ENCODE measurements around the gene PAK3. TPM values are rescaled to one million over a fixed set of nuclear protein-coding genes. Genes with fewer than 3 reads are reported as not detected.

PAK3 gene
- total RNA-seq, 3 donors from 2014 or later, result 1.9 to 21.1 (median 7.5) TPM

GRCh38 chrX:111119341-111119740 lies 23.4 kb downstream of the PAK3 start:
- Histone ChIP-seq H3K4me1 (no peaks in the 10 kb centered on the region), H3K27me3 (peaks cover 0 to 55% of the 10 kb centered on the region in 2 donors), H3K36me3 (no peaks in the 10 kb centered on the region), H3K9me3 (no peaks in the 10 kb centered on the region), H3K4me3 (no peak overlapping the region), H3K27ac (no peak overlapping the region)
- TF ChIP-seq CTCF (IDR thresholded peaks at IDR 0.05), result no peak
- TF ChIP-seq POLR2AphosphoS5 (IDR thresholded peaks at IDR 0.05), result no peak
- no peak for TF ChIP-seq POLR2A (IDR thresholded peaks at IDR 0.05)
- no peak for DNase-seq (ENCODE audit: low spot score in 2 of 2)
- intact Hi-C loops (cut with DNase I; ENCODE audit: low total_unique reads), result no loop called here

- TF ChIP-seq POLR2A (IDR thresholded peaks at IDR 0.05) (no peak), POLR2AphosphoS5 (IDR thresholded peaks at IDR 0.05) (no peak), CTCF (IDR thresholded peaks at IDR 0.05) (no peak)
- Histone ChIP-seq H3K9me3 (no peaks in the 10 kb centered on the region), H3K36me3 (no peaks in the 10 kb centered on the region), H3K27me3 (peaks cover 0 to 53% of the 10 kb centered on the region in 2 donors), H3K4me3 (no peak overlapping the region), H3K27ac (no peak overlapping the region), H3K4me1 (no peaks in the 10 kb centered on the region)
- intact Hi-C loops (cut with DNase I; ENCODE audit: low total_unique reads), result no loop called here
- DNase-seq (ENCODE audit: low spot score in 2 of 2), result no peak
Observed at GRCh38 chrX:111123125-111123524, 27.1 kb downstream of the PAK3 start.

GRCh38 chrX:111123606-111124179 lies 27.7 kb downstream of the PAK3 start:
- no peaks in the 10 kb centered on the region for H3K4me1 ChIP-seq
- no peak overlapping the region for H3K27ac ChIP-seq
- intact Hi-C loops (cut with DNase I; ENCODE audit: low total_unique reads), result no loop called here
- H3K36me3 ChIP-seq, result no peaks in the 10 kb centered on the region
- H3K9me3 ChIP-seq, result no peaks in the 10 kb centered on the region
- no peak for TF ChIP-seq POLR2AphosphoS5 (IDR thresholded peaks at IDR 0.05)
- no peak for TF ChIP-seq POLR2A (IDR thresholded peaks at IDR 0.05)
- no peak for TF ChIP-seq CTCF (IDR thresholded peaks at IDR 0.05)
- no peak overlapping the region for H3K4me3 ChIP-seq
- H3K27me3 ChIP-seq, result peaks cover 0 to 59% of the 10 kb centered on the region in 2 donors
- DNase-seq (ENCODE audit: low spot score in 2 of 2), result no peak

GRCh38 chrX:111124418-111124817 lies 28.4 kb downstream of the PAK3 start:
- TF ChIP-seq POLR2A (IDR thresholded peaks at IDR 0.05) (no peak), CTCF (IDR thresholded peaks at IDR 0.05) (no peak), POLR2AphosphoS5 (IDR thresholded peaks at IDR 0.05) (no peak)
- Histone ChIP-seq H3K27ac (no peak overlapping the region), H3K4me3 (no peak overlapping the region), H3K36me3 (no peaks in the 10 kb centered on the region), H3K9me3 (no peaks in the 10 kb centered on the region), H3K27me3 (peaks cover 0 to 55% of the 10 kb centered on the region in 2 donors), H3K4me1 (no peaks in the 10 kb centered on the region)
- no peak for DNase-seq (ENCODE audit: low spot score in 2 of 2)
- intact Hi-C loops (cut with DNase I; ENCODE audit: low total_unique reads), result no loop called here

GRCh38 chrX:111127038-111127437 lies 31.0 kb downstream of the PAK3 start:
- no peak for TF ChIP-seq CTCF (IDR thresholded peaks at IDR 0.05)
- TF ChIP-seq POLR2A (IDR thresholded peaks at IDR 0.05), result no peak
- TF ChIP-seq POLR2AphosphoS5 (IDR thresholded peaks at IDR 0.05), result no peak
- H3K9me3 ChIP-seq, result no peaks in the 10 kb centered on the region
- peaks cover 0 to 49% of the 10 kb centered on the region in 2 donors for H3K27me3 ChIP-seq
- no peak overlapping the region for H3K4me3 ChIP-seq
- DNase-seq (ENCODE audit: low spot score in 2 of 2), result no peak
- no peaks in the 10 kb centered on the region for H3K4me1 ChIP-seq
- intact Hi-C loops (cut with DNase I; ENCODE audit: low total_unique reads), result no loop called here
- no peaks in the 10 kb centered on the region for H3K36me3 ChIP-seq
- H3K27ac ChIP-seq, result no peak overlapping the region
